ENCODE measurements around the gene RASSF7.

The RASSF7 gene

GRCh38 chr11:587546-587945, 26.8 kb downstream of the RASSF7 start:
- no peak for DNase-seq

DNA sequence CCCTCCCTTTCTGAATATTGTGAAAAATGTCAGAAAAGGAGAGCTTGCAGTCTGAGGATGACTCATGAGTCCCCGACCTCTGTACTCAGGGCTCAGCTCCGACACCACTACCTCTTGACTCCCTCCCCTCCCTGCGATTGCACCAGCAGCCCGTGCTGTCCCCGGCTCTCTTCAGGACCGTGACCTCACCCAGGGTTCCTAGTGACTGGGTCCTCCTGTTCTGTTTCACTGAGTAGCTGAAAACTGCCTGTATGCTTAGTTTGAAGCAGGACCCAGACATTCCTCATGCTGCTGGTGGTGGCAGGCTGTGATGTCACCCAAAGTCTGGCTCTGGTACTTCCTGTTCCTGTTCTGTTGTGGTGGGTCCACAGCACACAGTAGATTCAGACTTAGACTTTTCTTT, 27.2 kb downstream of the RASSF7 start:
- no peak for DNase-seq

GRCh38 chr11:589798-590197, 29.0 kb downstream of the RASSF7 start:
- DNase-seq, result no peak

DNA sequence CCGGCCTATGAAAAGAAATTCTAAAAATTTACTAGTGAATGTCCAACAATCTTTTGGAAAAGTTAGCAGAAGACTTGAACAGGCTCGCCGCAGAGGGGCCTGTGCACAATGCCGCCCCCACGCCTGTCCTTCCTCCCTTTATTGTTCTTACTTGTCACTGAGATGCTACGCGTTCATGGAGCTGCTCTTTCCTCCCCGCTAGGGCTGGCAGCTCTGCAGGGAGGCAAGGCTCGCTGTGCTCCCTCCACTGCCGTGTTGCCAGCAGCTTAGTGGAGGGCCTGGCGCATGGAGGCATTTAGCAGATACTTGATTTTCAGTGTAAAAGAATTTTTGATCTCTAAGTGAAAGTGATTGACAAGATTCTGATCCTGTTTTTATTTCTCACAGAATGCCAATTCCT, 30.2 kb downstream of the RASSF7 start:
- no peak for DNase-seq

- DNase-seq, result no peak
Observed at GRCh38 chr11:592501-592900, 31.7 kb downstream of the RASSF7 start.

DNA sequence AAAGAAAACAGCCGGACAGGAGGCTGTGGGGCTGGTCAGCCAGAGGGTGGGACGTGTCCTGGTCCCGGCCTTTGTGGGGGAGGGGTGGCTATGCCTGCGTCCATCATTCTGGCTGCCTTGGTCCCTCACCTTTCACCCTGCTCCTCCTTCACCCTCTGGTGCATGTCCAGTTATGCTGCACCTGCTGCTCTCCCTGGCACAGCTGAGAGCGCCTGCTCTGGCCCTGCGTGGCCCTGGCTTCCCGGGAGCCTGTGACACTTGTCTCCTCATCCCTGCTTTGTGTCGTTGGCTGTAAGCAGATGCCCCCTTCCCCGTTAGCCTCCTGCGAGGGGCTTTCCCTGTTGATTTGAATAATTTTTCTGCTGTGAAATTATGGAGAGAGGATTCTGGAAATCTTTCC, 32.1 kb downstream of the RASSF7 start:
- DNase-seq, result no peak

DNA sequence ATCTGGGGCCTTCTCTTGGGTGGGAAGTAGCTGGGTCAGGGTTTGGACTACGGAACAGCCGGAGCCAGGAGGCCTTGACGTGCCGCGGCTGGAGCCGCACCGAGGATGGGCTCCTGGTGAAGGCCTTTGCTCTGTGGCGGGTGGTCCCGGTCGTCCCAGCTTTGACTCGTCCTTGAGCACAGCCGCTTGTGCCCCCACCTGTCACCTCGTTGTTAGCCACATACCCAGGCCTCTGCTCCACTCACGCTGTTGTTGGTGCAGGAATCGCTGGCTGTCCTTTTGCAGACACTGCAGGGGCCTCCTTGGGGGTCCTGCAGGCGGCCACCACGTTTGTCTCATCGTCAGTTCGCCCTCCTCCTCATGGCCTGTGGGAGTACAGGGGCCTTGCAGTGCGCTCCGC, 32.6 kb downstream of the RASSF7 start:
- DNase-seq, result no peak

GRCh38 chr11:595400-595799, 34.6 kb downstream of the RASSF7 start:
- DNase-seq, result no peak

DNA sequence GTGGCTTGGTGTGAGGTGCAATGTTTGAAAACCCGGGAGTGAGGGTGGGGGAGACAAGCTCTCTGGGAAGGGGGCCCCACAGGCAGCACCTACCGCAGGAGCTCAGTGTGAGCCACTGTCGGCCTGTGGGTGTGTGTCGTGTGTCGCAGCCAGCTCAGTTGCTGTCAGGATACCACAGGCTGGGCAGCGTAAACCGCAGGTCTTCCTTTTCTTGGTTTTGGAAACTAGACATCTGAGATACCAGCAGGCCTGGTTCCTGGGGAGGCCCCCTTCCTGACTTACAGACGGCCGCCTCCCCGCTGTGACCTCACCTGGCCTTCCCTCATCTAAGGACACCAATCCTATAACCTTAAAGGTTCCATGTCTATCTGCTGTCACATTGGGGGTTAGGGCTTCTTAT, 35.6 kb downstream of the RASSF7 start:
- DNase-seq, result no peak

- no peak for DNase-seq
Observed at GRCh38 chr11:597166-597725, 36.5 kb downstream of the RASSF7 start.

GRCh38 chr11:598005-598680, 37.4 kb downstream of the RASSF7 start:
- DNase-seq, result no peak

- DNase-seq, result no peak
Observed at GRCh38 chr11:601573-602245, 40.9 kb downstream of the RASSF7 start.

GRCh38 chr11:603154-603553, 42.4 kb downstream of the RASSF7 start:
- no peak for DNase-seq

GRCh38 chr11:605286-606129, 44.7 kb downstream of the RASSF7 start:
- no peak for DNase-seq

- no peak for DNase-seq
Observed at GRCh38 chr11:606245-606644, 45.5 kb downstream of the RASSF7 start.

DNA sequence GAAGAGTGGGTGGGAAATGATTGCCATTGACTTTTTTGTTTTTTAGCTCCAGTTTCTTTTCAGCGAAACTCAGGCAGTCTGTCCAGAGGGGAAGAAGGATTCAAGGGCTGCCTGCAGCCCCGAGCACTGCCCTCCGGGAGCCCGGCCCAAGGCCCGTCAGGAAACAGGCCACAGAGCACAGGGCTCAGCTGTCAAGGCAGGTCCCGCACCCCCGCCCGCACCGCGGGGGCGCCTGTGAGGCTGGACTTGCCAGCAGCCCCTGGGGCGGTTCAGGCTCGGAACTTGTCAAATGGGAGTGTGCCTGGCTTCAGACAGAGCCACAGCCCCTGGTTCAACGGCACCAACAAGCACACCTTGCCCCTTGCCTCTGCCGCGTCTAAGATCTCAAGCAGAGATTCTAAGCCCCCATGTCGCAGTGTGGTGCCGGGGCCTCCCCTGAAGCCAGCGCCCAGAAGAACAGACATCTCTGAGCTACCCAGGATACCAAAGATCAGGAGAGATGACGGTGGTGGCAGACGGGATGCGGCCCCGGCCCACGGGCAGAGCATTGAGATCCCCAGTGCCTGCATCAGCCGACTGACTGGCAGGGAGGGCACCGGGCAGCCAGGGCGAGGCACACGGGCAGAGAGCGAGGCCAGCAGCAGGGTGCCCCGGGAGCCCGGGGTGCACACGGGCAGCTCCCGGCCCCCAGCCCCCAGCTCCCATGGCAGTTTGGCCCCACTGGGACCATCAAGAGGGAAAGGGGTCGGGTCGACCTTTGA, 46.4 kb downstream of the RASSF7 start:
- DNase-seq, result no peak

DNA sequence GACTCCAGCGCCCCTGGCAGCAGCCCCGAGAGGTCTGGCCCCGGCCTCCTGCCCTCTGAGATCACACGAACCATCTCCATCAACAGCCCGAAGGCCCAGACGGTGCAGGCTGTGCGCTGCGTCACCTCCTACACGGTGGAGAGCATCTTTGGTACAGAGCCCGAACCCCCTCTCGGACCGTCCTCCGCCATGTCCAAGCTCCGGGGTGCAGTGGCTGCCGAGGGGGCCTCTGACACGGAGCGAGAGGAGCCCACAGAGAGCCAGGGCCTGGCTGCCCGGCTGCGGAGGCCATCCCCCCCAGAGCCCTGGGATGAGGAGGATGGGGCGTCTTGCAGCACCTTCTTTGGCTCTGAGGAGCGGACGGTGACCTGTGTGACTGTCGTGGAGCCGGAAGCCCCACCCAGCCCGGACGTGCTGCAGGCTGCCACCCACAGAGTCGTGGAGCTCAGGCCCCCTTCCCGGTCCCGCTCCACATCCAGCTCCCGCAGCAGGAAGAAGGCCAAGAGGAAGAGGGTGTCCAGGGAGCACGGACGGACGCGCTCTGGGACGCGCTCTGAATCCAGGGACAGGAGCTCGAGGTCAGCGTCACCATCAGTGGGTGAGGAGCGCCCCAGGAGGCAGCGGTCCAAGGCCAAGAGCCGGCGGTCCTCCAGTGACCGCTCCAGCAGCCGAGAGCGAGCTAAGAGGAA, 47.3 kb downstream of the RASSF7 start:
- DNase-seq, result no peak

GRCh38 chr11:608791-609251, 48.1 kb downstream of the RASSF7 start:
- no peak for DNase-seq

DNA sequence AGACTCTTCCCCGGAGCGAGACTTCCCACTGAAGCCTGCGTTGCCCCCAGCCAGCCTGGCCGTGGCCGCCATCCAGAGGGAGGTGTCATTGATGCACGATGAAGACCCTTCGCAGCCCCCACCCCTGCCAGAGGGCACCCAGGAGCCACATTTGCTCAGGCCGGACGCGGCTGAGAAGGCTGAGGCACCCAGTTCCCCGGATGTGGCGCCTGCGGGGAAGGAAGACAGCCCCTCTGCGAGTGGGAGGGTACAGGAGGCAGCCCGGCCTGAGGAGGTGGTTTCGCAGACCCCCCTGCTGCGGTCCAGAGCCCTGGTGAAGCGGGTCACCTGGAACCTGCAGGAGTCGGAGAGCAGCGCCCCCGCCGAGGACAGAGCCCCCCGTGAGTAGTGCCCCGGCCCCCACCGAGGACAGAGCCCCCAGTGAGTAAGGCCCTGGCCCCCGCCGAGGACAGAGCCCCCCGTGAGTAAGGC, 48.6 kb downstream of the RASSF7 start:
- DNase-seq, result no peak

- no peak for DNase-seq
Observed at GRCh38 chr11:610146-610801, 49.5 kb downstream of the RASSF7 start.

Measured in NCI-H2171 treated with DMSO at 0.1 percent for 48 hours (cell line).